Esophagus squamous epithelium (tissue), 5 donors: ENCODE measurements around the gene FAS. TPM values are rescaled to one million over a fixed set of nuclear protein-coding genes. Genes with fewer than 3 reads are reported as not detected.

Source experiments
- DNase-seq: peaks from one replicate; lab custom pipeline; 2025; lab: John Stamatoyannopoulos, UW
- H3K27ac ChIP-seq, 4 donors: fragments of 200-600 bp; sonication (generic); one replicate each; pipeline ENCODE4 v1.5.1; 2016 to 2019; ENCODE audit warnings: mild to moderate bottlenecking in 1 of 4
- H3K27me3 ChIP-seq, 4 donors: fragments of 200-600 bp; sonication (generic); 1 replicate in 3 of 4; 2 replicates in 1 of 4; pipeline versions ENCODE4 v1.5.1 to v1.6.0; 2017 to 2021; ENCODE audit warnings: antibody characterized with exemption in 1 of 4
- H3K36me3 ChIP-seq, 3 donors: fragments of 200-600 bp; sonication (generic); one replicate each; pipeline ENCODE4 v1.5.1; 2016 to 2019
- H3K4me1 ChIP-seq, 3 donors: fragments of 200-600 bp; sonication (generic); one replicate each; pipeline ENCODE4 v1.5.1; 2017 to 2019
- H3K4me3 ChIP-seq, 4 donors: fragments of 200-600 bp; sonication (generic); 1 replicate in 3 of 4; 2 replicates in 1 of 4; pipeline ENCODE4 v1.5.1; 2016 to 2019; ENCODE audit warnings: mild to moderate bottlenecking in 2 of 4, moderate library complexity in 1 of 4
- H3K9me3 ChIP-seq, 3 donors: fragments of 200-600 bp; sonication (generic); one replicate each; pipeline ENCODE4 v1.5.1; 2016 to 2019
- POLR2A ChIP-seq, 4 donors: fragments of 450-650 bp; IDR thresholded peaks; one replicate each; pipeline ENCODE4 v1.6.1; 2017; ENCODE audit warnings: antibody characterized with exemption in 4 of 4, mild to moderate bottlenecking in 4 of 4, moderate library complexity in 3 of 4
- WGBS, 2 donors: methylation state at CpG; one replicate each; pipeline ENCODE4 v1.1.5; 2018; 5-methylcytosine and 5-hydroxymethylcytosine counted together
- intact Hi-C: fragments of 100-400 bp; cut with DNase I; formaldehyde crosslinking; loops from one replicate; pipeline ENCODE4 v1.15.0; 2022
- total RNA-seq, 4 donors: library from RNA; depleted of rRNA; stranded (reverse); fragments of >200 nt; gene quantifications; one replicate each; pipeline ENCODE4 v1.1.0, GENCODE V29; 2016
- TF ChIP-seq, protein P1 (sequence below), 6 experiments: fragments of 450-650 bp in 4 of 6; fragments of 200-600 bp in 2 of 6; sonication (generic) in 2 of 6; IDR thresholded peaks; one replicate each; pipeline ENCODE4 v1.5.1; 2016 to 2019; ENCODE audit warnings: antibody characterized with exemption in 6 of 6, mild to moderate bottlenecking in 4 of 6, moderate library complexity in 4 of 6
- donor health status: DM: yes; HTN: yes; CAD: no.

Gene FAS
- total RNA-seq: 10 to 100 TPM; 14.9 to 33.6 (median 19.4) TPM

GRCh38 chr10:88990384-88991160 is at the start of gene FAS:
TSS of gene FAS (plus strand) at chr10:88990798. CDS start at chr10:88990877, 79 bp downstream.
- Histone ChIP-seq H3K4me1 (peaks cover 11 to 81% (median 15%) of the 10 kb centered on the region in 3 donors), H3K4me3 (peak within 1 kb of the TSS; percentile 66 to 87 (median 76)), H3K27me3 (no peaks in the 10 kb centered on the region), H3K27ac (peak within 1 kb of the TSS; percentile 92 to 98 (median 96)), H3K9me3 (no peaks in the 10 kb centered on the region), H3K36me3 (no peaks in the 10 kb centered on the region)
- TF ChIP-seq POLR2A (IDR thresholded peaks at IDR 0.05): peak in 2 of 4 donors; percentile 40 to 74
- TF ChIP-seq, protein P1, sequence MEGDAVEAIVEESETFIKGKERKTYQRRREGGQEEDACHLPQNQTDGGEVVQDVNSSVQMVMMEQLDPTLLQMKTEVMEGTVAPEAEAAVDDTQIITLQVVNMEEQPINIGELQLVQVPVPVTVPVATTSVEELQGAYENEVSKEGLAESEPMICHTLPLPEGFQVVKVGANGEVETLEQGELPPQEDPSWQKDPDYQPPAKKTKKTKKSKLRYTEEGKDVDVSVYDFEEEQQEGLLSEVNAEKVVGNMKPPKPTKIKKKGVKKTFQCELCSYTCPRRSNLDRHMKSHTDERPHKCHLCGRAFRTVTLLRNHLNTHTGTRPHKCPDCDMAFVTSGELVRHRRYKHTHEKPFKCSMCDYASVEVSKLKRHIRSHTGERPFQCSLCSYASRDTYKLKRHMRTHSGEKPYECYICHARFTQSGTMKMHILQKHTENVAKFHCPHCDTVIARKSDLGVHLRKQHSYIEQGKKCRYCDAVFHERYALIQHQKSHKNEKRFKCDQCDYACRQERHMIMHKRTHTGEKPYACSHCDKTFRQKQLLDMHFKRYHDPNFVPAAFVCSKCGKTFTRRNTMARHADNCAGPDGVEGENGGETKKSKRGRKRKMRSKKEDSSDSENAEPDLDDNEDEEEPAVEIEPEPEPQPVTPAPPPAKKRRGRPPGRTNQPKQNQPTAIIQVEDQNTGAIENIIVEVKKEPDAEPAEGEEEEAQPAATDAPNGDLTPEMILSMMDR (IDR thresholded peaks at IDR 0.05): peak in 1 of 6 experiments; percentile 4
- peak; percentile 38 for DNase-seq
- intact Hi-C loops: no loop called here
- WGBS, 2 donors: 0 to 4% methylated on average over 11 to 12 of the region's 51 CpGs

GRCh38 chr10:88941026-88941425 is 49.6 kb upstream of the FAS start:
- Histone ChIP-seq H3K27ac (peak overlapping the region in 3 of 4 donors; percentile 20 to 32 (median 32)), H3K27me3 (no peaks in the 10 kb centered on the region), H3K4me1 (peaks cover 0 to 36% (median 0%) of the 10 kb centered on the region in 3 donors), H3K36me3 (peaks cover 0 to 81% (median 0%) of the 10 kb centered on the region in 3 donors), H3K9me3 (no peaks in the 10 kb centered on the region), H3K4me3 (no peak overlapping the region)
- TF ChIP-seq, protein P1 (IDR thresholded peaks at IDR 0.05): no peak
- no peak for TF ChIP-seq POLR2A (IDR thresholded peaks at IDR 0.05)
- 76 to 78% methylated on average over 5 to 6 of the region's 6 CpGs for WGBS, 2 donors
- intact Hi-C loops: no loop called here
- no peak for DNase-seq

DNA sequence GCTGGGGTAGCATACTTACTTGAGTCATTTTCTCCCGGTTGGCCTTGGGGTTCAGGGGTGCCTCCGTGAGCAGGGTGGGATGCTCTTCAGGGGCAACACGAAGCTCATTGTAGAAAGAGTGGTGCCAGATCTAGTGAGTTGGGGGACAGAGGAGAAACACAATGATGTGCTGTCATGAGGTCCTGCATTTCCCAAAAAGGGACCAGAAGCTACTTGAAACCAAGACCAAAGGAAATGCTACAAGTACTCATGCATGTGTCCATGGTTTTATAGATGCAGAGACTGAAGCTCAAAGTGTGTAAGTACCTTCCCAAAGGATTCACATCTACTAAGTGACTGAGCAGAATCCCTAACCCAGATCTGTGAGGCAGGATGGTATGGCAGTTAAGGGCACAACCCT is 46.8 kb upstream of the FAS start:
- DNase-seq: no peak
- no peak for TF ChIP-seq POLR2A (IDR thresholded peaks at IDR 0.05)
- TF ChIP-seq, protein P1 (IDR thresholded peaks at IDR 0.05): no peak
- no CpG with 5 or more reads among the region's 3 CpGs for WGBS, 2 donors
- Histone ChIP-seq H3K36me3 (peaks cover 0 to 57% (median 0%) of the 10 kb centered on the region in 3 donors), H3K27ac (peak overlapping the region in 3 of 4 donors; percentile 20 to 25 (median 24)), H3K27me3 (no peaks in the 10 kb centered on the region), H3K4me1 (peaks cover 0 to 39% (median 0%) of the 10 kb centered on the region in 3 donors), H3K9me3 (no peaks in the 10 kb centered on the region), H3K4me3 (peak overlapping the region in 1 of 4 donors; percentile 9)
- intact Hi-C loops: no loop called here

DNA sequence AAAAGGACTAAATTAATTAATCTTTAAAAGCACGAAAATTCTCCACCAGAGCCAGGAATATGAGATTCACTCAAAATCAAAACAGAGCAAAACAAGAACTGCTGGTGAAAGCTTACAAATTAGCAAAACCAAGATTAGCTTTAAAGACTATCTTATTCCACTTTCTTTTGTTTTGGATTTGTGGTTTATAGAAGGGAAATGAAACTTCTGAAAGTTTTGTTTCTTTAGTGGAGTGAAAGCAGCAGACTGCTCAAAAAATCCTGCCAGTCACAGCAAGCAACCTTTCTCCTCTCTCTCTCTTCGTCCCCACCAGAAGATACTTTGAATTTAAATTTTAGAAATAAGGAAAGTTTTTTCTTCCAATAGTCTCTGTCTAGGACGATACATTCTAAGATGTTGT is 45.8 kb upstream of the FAS start:
- peak overlapping the region in 2 of 4 donors; percentile 20 to 32 for H3K27ac ChIP-seq

More for the DNA sequence above, 45.8 kb upstream of the FAS start:
- no peak for DNase-seq
- peak overlapping the region in 1 of 4 donors; percentile 1 for H3K4me3 ChIP-seq
- H3K4me1 ChIP-seq: peaks cover 0 to 39% (median 0%) of the 10 kb centered on the region in 3 donors
- intact Hi-C loops: no loop called here
- no peak for TF ChIP-seq POLR2A (IDR thresholded peaks at IDR 0.05)
- TF ChIP-seq, protein P1 (IDR thresholded peaks at IDR 0.05): no peak
- H3K27me3 ChIP-seq: no peaks in the 10 kb centered on the region
- H3K9me3 ChIP-seq: no peaks in the 10 kb centered on the region
- H3K36me3 ChIP-seq: peaks cover 0 to 47% (median 0%) of the 10 kb centered on the region in 3 donors
- 57 to 63% methylated on average over 3 of the region's 3 CpGs for WGBS, 2 donors
